HG03175 (cell line): ENCODE results near the gene RELN.
"Not testable (repeated sequence)": the region's sequence is repeated elsewhere in the genome, so short reads cannot be mapped to it uniquely, and the experiment has no call there.

ENCODE experiments used
- ATAC-seq: cut with Tn5 transposase; IDR thresholded peaks from one replicate; pipeline ENCODE4 v1.9.1; 2021; ENCODE audit warnings: mild to moderate bottlenecking, moderate library complexity; ENCODE audit not compliant: unreplicated experiment

The RELN gene

GRCh38 chr7:103795107-103795506 is 194.4 kb downstream of the RELN start:
- no peak for ATAC-seq

DNA sequence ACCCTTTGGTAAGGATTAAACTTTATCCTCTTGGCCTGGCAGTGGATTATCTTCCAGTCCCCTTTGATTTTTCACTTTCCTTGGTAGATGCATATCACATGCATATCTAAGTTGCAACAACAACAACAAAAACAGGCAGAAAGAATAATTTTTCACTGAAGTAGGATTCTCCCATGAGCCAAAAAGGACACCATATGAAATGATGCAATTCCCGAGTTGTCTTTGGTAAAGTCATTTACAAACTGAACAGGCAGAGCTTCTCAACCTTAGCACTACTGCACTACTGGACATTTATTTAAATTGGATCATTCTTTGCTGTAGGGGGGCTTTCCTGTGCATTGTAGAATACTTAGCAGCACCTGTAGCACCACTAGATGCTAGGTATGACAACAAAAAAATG is 195.0 kb downstream of the RELN start:
- ATAC-seq, result no peak

- no peak for ATAC-seq
These were observed 195.8 kb downstream of the RELN start for GRCh38 chr7:103793614-103794013.

GRCh38 chr7:103791894-103792293 is 197.6 kb downstream of the RELN start:
- no peak for ATAC-seq

DNA sequence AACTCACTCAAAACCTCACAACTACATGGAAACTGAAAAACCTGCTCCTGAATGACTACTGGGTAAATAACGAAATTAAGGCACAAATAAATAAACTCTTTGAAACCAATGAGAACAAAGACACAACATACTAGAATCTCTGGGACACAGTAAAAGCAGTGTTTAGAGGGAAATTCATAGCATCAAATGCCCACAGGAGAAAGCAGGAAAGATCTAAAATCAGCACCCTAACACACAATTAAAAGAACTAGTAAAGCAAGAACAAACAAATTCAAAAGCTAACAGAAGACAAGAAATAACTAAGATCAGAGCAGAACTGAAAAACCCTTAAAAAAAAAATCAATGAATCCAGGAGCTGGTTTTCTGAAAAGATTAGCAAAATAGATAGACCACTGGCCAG is 202.4 kb downstream of the RELN start:
- ATAC-seq, result not testable (repeated sequence)

DNA sequence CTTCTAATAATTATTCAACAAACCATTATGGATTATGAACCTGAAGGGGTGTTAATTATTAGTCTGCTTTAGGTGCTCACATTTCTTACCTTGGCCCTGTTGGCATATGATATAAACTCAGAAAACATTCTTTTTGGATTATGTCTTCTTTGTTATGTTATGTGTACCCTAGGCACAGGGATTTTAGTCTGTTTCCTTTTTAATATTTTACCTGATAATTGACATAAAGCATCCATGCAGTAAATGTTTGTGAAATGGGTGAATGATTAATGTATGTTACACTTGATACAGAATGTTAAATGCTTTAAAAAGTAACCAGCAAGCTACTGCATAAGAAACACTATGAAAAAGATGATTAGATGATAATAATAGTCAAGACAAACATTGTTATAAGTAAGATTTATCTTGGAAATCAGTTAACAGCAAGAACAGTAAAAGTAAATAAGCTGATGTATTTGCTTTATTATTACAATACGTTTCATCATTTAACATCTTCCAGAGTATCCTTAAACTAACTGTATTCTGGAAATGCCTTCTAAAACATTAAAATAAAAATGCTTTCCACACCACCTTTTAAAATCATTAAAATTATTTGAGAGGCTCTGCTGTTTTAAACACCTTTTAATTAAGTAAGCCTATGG is 204.7 kb downstream of the RELN start:
- ATAC-seq, result no peak

GRCh38 chr7:103781409-103781808 is 208.0 kb downstream of the RELN start:
- ATAC-seq, result no peak

GRCh38 chr7:103780561-103780960 is 208.9 kb downstream of the RELN start:
- ATAC-seq, result not testable (repeated sequence)

GRCh38 chr7:103777440-103777839 is 212.0 kb downstream of the RELN start:
- ATAC-seq, result no peak

- peak; percentile 72 for ATAC-seq
These were observed 215.7 kb downstream of the RELN start for GRCh38 chr7:103773726-103774125.

DNA sequence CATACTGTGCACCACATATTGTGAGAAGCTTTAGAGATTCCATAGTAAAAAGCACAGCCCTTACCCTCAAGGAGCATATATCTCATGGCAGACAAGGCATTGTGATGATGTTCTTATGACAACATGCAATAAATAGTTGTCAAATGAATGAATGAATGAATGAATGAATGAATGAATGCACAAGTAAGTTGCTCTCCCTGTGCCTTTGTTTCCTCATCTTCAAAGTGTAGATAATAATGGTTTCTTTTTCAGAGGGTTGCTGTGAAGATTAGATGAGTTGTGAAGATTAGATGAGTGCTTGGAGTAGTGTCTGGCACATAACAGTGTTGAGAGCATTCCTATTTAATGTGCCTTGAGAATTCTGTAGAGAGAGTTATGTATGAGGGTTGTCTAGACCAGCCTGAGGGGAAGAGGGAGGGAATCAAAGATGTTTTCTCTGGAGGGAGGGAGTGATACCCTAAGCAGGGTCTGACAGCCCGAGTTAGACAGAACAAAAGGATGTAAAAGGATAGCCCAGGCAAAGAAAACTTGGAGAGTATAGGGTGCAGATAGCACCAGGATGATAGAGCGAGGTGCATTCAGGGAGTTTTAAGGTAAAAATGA is 217.2 kb downstream of the RELN start:
- ATAC-seq, result no peak

- ATAC-seq, result no peak
These were observed 218.2 kb downstream of the RELN start for GRCh38 chr7:103771294-103771693.

- ATAC-seq, result no peak
These were observed 222.8 kb downstream of the RELN start for GRCh38 chr7:103766660-103767059.

GRCh38 chr7:103765901-103766300 is 223.6 kb downstream of the RELN start:
- no peak for ATAC-seq

GRCh38 chr7:103764901-103765300 is 224.6 kb downstream of the RELN start:
- no peak for ATAC-seq

DNA sequence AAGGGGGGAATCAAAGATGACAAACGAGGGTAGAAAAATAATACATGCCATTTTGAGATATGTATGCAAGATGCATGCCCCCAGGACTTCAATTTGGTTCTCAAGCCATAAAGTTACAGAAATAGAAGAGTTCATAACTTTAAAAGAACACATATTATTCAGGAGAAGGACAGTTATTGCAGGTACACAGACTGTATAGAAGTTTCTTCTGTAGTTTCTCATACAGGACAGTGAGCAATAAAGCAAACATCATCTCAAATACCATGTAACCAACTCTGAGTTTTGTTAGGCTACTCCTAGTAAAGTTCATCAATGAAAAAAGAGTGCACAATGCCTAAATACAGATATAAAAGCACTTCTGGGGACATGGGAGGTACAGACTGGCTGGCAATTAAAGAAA is 226.6 kb downstream of the RELN start:
- no peak for ATAC-seq

GRCh38 chr7:103762065-103762760 is 227.2 kb downstream of the RELN start:
- no peak for ATAC-seq

GRCh38 chr7:103752995-103753394 is 236.5 kb downstream of the RELN start:
- ATAC-seq, result no peak

DNA sequence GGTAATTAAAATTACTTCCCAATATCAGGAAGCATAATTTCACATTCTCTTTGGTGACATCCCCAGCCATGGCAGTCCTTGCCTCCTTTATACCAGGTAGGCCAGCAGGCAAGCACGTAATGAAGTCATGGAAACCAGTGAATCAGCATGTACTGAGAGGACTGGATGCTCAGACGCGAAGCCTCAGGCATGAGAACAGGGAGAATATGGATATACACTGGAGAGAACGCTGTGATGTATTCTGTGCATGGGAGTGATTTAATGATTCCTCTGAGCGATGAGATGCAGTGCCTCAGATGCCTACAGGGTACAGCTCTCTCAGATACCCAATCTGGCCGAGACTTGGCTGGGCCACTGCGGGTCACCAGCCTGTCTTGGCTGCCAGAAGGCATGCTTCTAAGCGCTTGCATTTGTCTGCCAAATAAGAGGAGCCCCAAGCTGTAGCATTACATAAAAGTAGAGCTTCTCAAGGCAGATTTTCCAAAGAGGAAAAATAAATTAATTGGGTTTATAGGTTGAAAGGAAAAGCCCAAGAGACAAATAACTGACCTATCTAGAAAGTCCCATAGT is 238.1 kb downstream of the RELN start:
- ATAC-seq, result no peak

DNA sequence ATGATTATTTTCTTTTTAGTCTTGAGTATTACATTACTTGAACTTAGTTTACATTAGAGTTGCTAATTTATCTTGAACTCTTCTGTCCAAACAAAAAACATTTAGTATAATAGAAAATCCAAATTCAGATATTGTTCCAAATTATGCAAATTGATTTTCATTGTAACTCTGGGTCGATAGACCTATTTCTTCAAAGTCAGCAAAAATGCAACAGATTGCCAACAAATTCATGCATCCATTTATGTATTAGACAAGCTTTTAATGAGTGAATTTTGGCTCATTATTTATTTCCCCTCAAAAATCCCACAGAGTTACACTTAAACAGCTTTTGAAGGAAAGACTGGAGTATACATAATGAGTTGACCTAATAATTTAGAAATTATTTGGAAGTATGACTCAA is 240.8 kb downstream of the RELN start:
- no peak for ATAC-seq

GRCh38 chr7:103735377-103735776 is 254.1 kb downstream of the RELN start:
- no peak for ATAC-seq

DNA sequence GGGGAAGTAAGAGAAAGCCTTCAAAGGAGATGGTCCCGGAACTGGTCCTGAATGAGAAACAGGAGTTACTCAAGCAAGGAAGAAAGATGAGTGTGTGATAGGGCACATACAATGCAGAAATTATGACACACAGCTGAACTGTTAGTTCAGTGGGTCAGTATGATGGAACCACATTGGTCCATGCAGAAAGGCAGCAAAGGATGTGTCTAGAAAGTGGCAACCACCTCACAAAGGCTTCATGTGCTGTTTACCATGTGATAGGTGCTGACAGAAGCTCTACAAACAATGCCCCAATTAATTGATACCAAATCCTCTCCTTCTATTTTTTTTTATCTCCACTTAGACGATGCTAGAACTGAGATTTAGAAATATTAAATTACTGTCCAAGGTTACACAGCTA is 258.3 kb downstream of the RELN start:
- ATAC-seq, result no peak
